ENCODE results near the gene ERAP2.
"Not testable (repeated sequence)": the region's sequence is repeated elsewhere in the genome, so short reads cannot be mapped to it uniquely, and the experiment has no call there.

Gene ERAP2

DNA sequence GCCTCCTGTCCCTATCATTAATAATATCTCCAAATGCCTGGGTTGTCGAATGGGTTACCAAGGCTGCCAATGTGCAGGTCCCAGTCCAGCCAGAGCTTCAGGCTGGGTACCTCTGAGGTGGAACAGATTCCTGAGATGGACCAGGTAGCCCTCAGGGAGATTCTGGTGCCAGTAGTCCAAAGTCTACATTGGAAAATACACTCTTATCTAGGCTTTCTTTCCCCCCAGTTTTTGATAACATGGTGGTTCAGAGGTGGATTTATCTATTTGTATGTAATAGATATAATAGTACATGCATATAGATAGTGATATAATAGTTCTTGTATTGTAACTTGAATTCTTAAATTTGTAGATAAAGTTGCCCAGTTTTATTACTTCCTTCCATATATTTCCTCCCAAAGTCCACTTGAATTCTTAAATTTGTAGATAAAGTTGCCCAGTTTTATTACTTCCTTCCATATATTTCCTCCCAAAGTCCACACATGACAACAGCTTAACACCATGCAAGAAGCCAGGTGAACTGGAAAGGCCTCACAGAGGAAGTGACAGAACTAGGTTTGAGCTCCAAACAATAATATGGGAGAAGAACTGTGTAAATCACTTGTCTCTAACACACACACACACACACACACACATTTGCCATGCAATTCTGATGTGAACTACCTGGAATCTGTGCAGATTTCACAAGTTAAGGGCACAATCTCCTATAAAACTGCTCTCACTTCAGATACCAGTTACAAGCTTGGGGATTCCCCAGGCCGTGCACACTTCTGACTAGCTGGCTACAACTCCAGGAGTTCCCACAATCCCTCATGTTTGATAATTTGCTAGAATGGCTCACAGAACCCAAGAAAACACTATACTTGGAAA is 37.9 kb upstream of the ERAP2 start:
- TF ChIP-seq, protein P1, sequence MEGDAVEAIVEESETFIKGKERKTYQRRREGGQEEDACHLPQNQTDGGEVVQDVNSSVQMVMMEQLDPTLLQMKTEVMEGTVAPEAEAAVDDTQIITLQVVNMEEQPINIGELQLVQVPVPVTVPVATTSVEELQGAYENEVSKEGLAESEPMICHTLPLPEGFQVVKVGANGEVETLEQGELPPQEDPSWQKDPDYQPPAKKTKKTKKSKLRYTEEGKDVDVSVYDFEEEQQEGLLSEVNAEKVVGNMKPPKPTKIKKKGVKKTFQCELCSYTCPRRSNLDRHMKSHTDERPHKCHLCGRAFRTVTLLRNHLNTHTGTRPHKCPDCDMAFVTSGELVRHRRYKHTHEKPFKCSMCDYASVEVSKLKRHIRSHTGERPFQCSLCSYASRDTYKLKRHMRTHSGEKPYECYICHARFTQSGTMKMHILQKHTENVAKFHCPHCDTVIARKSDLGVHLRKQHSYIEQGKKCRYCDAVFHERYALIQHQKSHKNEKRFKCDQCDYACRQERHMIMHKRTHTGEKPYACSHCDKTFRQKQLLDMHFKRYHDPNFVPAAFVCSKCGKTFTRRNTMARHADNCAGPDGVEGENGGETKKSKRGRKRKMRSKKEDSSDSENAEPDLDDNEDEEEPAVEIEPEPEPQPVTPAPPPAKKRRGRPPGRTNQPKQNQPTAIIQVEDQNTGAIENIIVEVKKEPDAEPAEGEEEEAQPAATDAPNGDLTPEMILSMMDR (IDR thresholded peaks at IDR 0.05; ENCODE audit: low read length, missing control alignments) = no peak
- no peak for DNase-seq (ENCODE audit: low read depth)
- H3K4me3 ChIP-seq (replicated peaks; ENCODE audit: low read depth, low read length) = no peak overlapping the region

DNA sequence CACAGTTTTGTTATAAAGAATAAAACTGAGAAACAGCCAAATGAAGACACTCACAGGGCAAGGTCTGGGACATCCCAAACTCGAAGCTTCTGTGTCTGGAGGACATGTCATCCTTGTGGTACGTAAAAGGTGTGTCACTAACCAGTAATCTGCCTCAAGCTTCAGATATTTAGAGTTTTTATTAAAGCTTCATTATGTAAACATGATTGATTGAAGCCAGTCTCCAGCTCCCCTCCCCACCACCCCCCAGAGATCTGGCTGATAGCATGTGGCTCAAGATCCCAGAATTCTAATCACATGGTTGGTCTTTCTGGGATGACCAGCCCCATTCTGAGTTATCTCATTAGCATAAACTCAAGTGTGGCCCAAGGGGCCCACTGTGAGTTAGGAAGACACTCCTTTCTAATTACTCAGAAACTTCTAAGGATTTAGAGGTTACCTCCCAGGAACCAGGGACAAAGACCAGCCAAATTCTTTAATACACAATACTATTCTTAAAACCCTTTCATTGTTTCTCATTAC is 37.2 kb upstream of the ERAP2 start:
- DNase-seq (ENCODE audit: low read depth) = no peak
- H3K4me3 ChIP-seq (replicated peaks; ENCODE audit: low read depth, low read length) = no peak overlapping the region
- TF ChIP-seq, protein P1 (IDR thresholded peaks at IDR 0.05; ENCODE audit: low read length, missing control alignments) = no peak

DNA sequence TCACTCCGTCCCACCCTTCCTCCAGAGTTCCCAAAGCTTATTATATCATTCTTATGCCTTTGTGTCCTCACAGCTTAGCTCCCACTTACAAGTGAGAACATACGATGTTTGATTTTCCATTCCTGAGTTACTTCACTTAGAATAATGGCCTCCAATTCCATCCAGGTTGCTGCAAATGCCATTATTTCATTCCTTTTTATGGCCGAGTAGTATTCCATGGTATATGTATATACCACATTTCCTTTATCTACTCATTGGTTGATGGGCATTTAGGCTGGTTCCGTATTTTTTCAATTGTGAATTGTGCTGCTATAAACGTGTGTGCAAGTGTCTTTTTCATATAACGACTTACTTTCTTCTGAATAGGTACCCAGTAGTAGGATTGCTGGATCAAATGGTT is 34.4 kb upstream of the ERAP2 start:
- not testable (repeated sequence) for H3K4me3 ChIP-seq (replicated peaks; ENCODE audit: low read depth, low read length); DNase-seq (ENCODE audit: low read depth)

DNA sequence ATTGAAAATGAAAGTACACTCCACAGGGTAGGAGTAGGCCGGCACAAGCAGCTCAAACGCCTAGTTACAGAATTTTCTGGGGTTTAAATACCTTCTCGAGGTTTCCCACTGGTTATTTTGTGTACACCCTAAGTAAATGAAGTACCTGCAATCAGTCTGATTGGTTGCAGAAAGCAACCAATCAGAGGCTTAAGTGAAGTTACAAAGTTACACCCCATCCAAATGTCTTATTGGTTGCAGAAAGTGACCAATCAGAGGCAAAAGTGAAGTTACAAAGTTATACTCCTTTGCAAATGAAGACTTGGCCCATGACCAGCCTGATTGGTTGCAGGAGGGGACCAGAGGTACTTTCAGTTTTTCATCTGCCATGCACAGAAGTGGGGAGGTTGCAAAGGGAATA is 33.2 kb upstream of the ERAP2 start:
- H3K4me3 ChIP-seq (replicated peaks; ENCODE audit: low read depth, low read length) = no peak overlapping the region
- no peak for DNase-seq (ENCODE audit: low read depth)
- TF ChIP-seq, protein P1 (IDR thresholded peaks at IDR 0.05; ENCODE audit: low read length, missing control alignments) = no peak

DNA sequence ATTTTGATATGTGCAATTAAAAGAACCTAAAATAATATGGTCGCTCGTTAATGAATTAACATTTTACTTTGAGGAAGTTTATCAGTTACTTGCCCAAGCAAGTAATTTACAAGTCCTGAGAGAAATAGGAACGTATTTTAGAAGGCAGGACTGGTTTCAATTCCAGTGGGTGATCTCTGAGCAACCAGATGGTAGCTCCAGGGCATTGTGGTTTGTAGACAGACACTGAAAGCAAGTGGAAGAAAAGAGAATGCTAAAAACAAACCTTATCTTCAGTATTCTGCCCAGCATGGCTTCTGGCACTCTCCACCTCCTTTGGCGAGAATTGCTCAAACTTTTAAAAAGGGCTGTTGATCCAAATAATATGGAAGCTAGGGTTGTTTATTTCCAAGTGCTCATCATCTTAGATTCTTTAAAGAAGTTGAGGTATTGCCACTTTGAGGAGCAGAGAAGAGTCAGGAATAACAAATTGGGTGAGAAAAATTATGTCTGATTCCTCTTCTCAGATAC is 31.8 kb upstream of the ERAP2 start:
- H3K4me3 ChIP-seq (replicated peaks; ENCODE audit: low read depth, low read length) = no peak overlapping the region
- no peak for DNase-seq (ENCODE audit: low read depth)
- TF ChIP-seq, protein P1 (IDR thresholded peaks at IDR 0.05; ENCODE audit: low read length, missing control alignments) = no peak

DNA sequence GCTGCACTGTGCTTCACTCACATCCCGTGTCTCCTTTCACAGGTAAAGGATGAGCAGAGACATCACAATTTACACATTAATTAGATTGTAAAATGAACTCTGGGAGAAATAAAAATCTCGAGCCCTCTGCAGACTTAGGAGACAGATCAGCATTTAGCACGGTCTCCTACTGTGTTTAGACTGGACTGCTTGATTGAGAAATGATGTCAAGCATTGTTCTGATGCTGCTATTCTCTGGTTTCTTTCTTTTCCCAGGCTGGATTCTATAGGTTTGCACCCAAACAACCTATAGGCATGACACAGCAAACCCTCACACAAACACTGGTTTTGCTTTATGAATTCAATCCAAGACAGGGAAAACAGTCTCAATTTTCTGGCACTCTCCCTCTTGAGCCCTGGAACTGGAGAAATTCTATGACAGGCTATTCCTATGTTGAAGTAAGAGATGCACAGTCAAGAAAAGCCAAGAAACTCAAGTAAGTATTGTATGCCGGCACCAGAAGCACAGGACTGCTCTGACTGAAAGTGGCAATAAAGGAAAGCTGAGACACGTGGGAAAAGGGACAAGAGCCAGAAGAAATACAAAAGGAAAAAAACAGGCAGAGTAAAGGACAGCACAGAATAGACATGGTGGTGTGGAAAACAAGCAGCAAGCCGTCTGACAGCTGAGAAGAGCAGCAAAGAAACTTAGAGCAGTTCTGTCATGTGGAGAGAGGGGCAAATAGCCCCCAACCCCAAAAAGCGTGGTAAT is 24.8 kb upstream of the ERAP2 start:
- H3K4me3 ChIP-seq (replicated peaks; ENCODE audit: low read depth, low read length) = no peak overlapping the region
- TF ChIP-seq, protein P1 (IDR thresholded peaks at IDR 0.05; ENCODE audit: low read length, missing control alignments) = no peak
- DNase-seq (ENCODE audit: low read depth) = no peak

DNA sequence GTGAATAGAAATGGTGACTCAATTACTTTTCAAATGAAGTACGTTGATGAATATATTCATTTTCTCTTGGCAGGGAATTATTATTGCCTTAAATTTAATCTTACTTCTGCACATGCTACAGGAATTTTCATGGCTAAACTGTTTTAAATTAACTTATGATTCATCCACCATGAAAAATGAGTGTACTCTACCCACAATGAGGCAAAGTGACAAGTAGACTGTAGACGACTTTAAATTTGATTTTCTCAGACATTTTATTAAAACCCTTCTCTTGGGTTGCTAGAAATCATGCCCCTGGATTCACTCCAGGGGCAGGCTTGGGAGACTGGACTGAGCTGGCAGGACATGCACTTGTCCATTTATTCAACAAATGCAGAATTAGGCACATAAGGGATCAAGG is 23.5 kb upstream of the ERAP2 start:
- DNase-seq (ENCODE audit: low read depth) = no peak
- TF ChIP-seq, protein P1 (IDR thresholded peaks at IDR 0.05; ENCODE audit: low read length, missing control alignments) = no peak
- no peak overlapping the region for H3K4me3 ChIP-seq (replicated peaks; ENCODE audit: low read depth, low read length)

All from fibroblast of pulmonary artery (primary cell).